ENCODE measurements around the gene GALNS.

Gene GALNS

DNA sequence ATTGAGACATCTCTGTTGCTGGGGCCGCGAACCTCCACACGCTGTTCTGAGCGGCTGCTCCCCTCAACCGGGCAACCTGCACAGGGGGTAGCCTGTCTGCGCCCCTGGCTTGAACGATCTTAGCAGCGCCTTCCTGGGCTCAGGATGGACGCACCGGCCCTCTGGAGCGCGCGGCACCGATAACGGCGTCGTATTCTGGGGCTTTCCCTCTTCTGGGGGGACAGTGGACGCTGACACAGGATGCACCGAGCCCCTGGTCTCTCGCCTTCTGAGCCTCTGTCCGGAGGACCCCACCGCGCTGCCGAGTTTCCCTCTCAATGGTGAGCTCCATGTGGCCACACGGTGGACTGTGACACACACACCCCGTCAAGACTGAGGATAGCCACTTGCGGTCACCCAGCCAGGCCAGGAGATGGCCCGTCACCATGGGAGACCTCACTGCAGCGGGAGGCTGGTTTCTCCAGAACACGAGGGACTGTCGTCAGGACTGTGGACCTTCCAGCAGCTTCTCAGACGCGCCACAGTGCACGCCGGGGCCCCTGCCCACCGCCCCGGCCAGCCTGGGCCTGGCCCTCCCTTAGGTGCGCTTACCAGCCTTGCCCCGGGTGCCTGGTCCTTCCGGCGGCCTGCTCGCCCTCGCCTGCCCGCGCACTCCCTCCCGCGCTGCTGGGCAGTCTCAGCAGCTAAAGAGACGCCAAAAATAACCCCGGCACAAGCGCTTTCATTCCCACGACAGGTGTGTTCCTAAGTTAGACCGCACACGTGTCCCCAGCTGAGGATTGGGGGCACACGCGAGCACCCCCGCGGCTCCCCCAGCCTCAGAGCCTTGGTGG, 39.7 kb upstream of the GALNS start:
- TF ChIP-seq, protein P1, sequence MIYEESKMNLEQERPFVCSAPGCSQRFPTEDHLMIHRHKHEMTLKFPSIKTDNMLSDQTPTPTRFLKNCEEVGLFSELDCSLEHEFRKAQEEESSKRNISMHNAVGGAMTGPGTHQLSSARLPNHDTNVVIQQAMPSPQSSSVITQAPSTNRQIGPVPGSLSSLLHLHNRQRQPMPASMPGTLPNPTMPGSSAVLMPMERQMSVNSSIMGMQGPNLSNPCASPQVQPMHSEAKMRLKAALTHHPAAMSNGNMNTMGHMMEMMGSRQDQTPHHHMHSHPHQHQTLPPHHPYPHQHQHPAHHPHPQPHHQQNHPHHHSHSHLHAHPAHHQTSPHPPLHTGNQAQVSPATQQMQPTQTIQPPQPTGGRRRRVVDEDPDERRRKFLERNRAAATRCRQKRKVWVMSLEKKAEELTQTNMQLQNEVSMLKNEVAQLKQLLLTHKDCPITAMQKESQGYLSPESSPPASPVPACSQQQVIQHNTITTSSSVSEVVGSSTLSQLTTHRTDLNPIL (CRISPR knock-in tag; IDR thresholded peaks at IDR 0.05; ENCODE audit: low read depth): no peak
- TF ChIP-seq CSDC2 (CRISPR knock-in tag; IDR thresholded peaks at IDR 0.05) (no peak), OSR1 (CRISPR knock-in tag; IDR thresholded peaks at IDR 0.05) (no peak), ESRRG (CRISPR knock-in tag; IDR thresholded peaks at IDR 0.05) (no peak), ZNF70 (CRISPR knock-in tag; IDR thresholded peaks at IDR 0.05) (no peak), TCF4 (CRISPR knock-in tag; IDR thresholded peaks at IDR 0.05; ENCODE audit: borderline replicate concordance) (no peak), ZFP30 (CRISPR knock-in tag; IDR thresholded peaks at IDR 0.05) (no peak)
- TF ChIP-seq, protein P2, sequence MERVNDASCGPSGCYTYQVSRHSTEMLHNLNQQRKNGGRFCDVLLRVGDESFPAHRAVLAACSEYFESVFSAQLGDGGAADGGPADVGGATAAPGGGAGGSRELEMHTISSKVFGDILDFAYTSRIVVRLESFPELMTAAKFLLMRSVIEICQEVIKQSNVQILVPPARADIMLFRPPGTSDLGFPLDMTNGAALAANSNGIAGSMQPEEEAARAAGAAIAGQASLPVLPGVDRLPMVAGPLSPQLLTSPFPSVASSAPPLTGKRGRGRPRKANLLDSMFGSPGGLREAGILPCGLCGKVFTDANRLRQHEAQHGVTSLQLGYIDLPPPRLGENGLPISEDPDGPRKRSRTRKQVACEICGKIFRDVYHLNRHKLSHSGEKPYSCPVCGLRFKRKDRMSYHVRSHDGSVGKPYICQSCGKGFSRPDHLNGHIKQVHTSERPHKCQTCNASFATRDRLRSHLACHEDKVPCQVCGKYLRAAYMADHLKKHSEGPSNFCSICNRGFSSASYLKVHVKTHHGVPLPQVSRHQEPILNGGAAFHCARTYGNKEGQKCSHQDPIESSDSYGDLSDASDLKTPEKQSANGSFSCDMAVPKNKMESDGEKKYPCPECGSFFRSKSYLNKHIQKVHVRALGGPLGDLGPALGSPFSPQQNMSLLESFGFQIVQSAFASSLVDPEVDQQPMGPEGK (CRISPR knock-in tag; IDR thresholded peaks at IDR 0.05; ENCODE audit: borderline replicate concordance): no peak
- ATAC-seq: no peak

- ATAC-seq: no peak
- TF ChIP-seq ZFP3 (CRISPR knock-in tag; IDR thresholded peaks at IDR 0.05) (no peak), PPARA (CRISPR knock-in tag; IDR thresholded peaks at IDR 0.05; ENCODE audit: borderline replicate concordance) (no peak), TSHZ2 (CRISPR knock-in tag; IDR thresholded peaks at IDR 0.05) (no peak), ZNF565 (CRISPR knock-in tag; conservative IDR thresholded peaks at IDR 0.05; ENCODE audit: low read depth) (no peak), BACH2 (CRISPR knock-in tag; IDR thresholded peaks at IDR 0.05; ENCODE audit: borderline replicate concordance) (no peak), ISL1 (CRISPR knock-in tag; IDR thresholded peaks at IDR 0.05) (no peak), ZFP30 (CRISPR knock-in tag; IDR thresholded peaks at IDR 0.05) (no peak), ZC3H10 (CRISPR knock-in tag; IDR thresholded peaks at IDR 0.05) (no peak), TCF4 (CRISPR knock-in tag; IDR thresholded peaks at IDR 0.05; ENCODE audit: borderline replicate concordance) (no peak), OSR1 (CRISPR knock-in tag; IDR thresholded peaks at IDR 0.05) (no peak), GLIS3 (CRISPR knock-in tag; IDR thresholded peaks at IDR 0.05) (no peak), TOX (CRISPR knock-in tag; IDR thresholded peaks at IDR 0.05; ENCODE audit: borderline replicate concordance) (no peak), ZNF70 (CRISPR knock-in tag; IDR thresholded peaks at IDR 0.05) (no peak), POU6F1 (CRISPR knock-in tag; IDR thresholded peaks at IDR 0.05; ENCODE audit: borderline replicate concordance, low read depth) (no peak)
- TF ChIP-seq, protein P1 (CRISPR knock-in tag; IDR thresholded peaks at IDR 0.05; ENCODE audit: low read depth): no peak
- TF ChIP-seq, protein P2 (CRISPR knock-in tag; IDR thresholded peaks at IDR 0.05; ENCODE audit: borderline replicate concordance): no peak
Measured at GRCh38 chr16:88895335-88895734, 38.6 kb upstream of the GALNS start.

All from SK-N-SH treated with all-trans-retinoic acid at 6 μM for 48 hours (cell line).